Progenitor cell of endocrine pancreas (in vitro differentiated cells): ENCODE measurements around the gene C4B. TPM values are rescaled to one million over a fixed set of nuclear protein-coding genes. Genes with fewer than 3 reads are reported as not detected.
"Not testable (repeated sequence)": the region's sequence is repeated elsewhere in the genome, so short reads cannot be mapped to it uniquely, and the experiment has no call there.

Experiments
- DNase-seq: peaks from one replicate; pipeline ENCODE4 v3.0.0; 2021; ENCODE audit warnings: low spot score; ENCODE audit not compliant: unreplicated experiment
- H3K27ac Mint-ChIP-seq: 2 replicates; pipeline ENCODE4 v1.8.0; 2021; ENCODE audit warnings: mild to moderate bottlenecking, moderate library complexity, mixed read lengths
- H3K27me3 Mint-ChIP-seq: 2 replicates; pipeline ENCODE4 v1.8.0; 2021; ENCODE audit warnings: mixed read lengths
- H3K36me3 Mint-ChIP-seq: 2 replicates; pipeline ENCODE4 v1.8.0; 2022; ENCODE audit warnings: mixed read lengths; ENCODE audit not compliant: insufficient read depth
- H3K4me1 Mint-ChIP-seq: 2 replicates; pipeline ENCODE4 v1.8.0; 2021; ENCODE audit warnings: low read depth, mixed read lengths
- H3K4me3 Mint-ChIP-seq: 2 replicates; pipeline ENCODE4 v1.8.0; 2021; ENCODE audit warnings: low read depth, mild to moderate bottlenecking, moderate library complexity, mixed read lengths
- H3K9me3 Mint-ChIP-seq: 2 replicates; pipeline ENCODE4 v1.8.0; 2021; ENCODE audit warnings: low read depth, mixed read lengths
- total RNA-seq: library from RNA; stranded (reverse); gene quantifications from 2 replicates; pipeline ENCODE4 v1.2.1, GENCODE V29; 2021

C4B gene
- total RNA-seq, 1 donor from 2014 or later = 8.4 TPM

DNA sequence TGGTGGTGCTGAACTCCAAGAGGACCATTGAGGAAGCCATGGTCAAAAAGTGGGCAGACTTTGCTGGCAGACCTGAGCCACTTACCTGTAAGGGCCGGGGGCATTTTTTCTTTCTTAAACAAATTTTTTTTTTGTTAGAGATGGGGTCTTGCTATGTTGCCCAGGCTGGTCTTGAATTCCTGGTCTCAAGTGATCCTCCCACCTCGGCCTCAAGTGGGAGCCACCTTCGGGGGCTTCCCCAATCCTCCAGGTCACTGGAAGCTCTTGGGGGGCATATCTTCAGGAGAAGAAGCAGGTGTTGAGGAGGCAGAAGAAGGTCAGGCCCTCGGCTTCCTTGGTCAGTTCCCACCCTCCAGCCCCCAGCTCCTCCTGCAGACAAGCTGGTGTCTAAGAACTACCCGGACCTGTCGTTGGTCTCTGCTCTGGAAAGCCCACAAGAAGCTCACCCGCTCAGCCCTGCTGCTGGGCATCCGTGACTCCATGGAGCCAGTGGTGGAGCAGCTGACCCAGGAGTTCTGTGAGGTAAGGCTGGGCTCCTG is 8.5 kb upstream of the C4B start:
- not testable (repeated sequence) for H3K4me1 Mint-ChIP-seq, H3K4me3 Mint-ChIP-seq, H3K9me3 Mint-ChIP-seq, H3K36me3 Mint-ChIP-seq, H3K27ac Mint-ChIP-seq, H3K27me3 Mint-ChIP-seq, DNase-seq

GRCh38 chr6:32007086-32007485 is 7.5 kb upstream of the C4B start:
- H3K4me3 Mint-ChIP-seq, H3K9me3 Mint-ChIP-seq, H3K36me3 Mint-ChIP-seq, H3K4me1 Mint-ChIP-seq, H3K27ac Mint-ChIP-seq, DNase-seq, H3K27me3 Mint-ChIP-seq: not testable (repeated sequence)

GRCh38 chr6:32008037-32008436 is 6.6 kb upstream of the C4B start:
- H3K36me3 Mint-ChIP-seq, H3K27me3 Mint-ChIP-seq, H3K4me3 Mint-ChIP-seq, H3K4me1 Mint-ChIP-seq, H3K27ac Mint-ChIP-seq, DNase-seq, H3K9me3 Mint-ChIP-seq: not testable (repeated sequence)

- H3K9me3 Mint-ChIP-seq, H3K36me3 Mint-ChIP-seq, H3K27me3 Mint-ChIP-seq, DNase-seq, H3K4me1 Mint-ChIP-seq, H3K4me3 Mint-ChIP-seq, H3K27ac Mint-ChIP-seq: not testable (repeated sequence)
Measured at GRCh38 chr6:32008616-32009015, 6.0 kb upstream of the C4B start.

- not testable (repeated sequence) for H3K27me3 Mint-ChIP-seq, H3K27ac Mint-ChIP-seq, H3K36me3 Mint-ChIP-seq, H3K4me1 Mint-ChIP-seq, DNase-seq, H3K9me3 Mint-ChIP-seq, H3K4me3 Mint-ChIP-seq
Measured at GRCh38 chr6:32009537-32009936, 5.1 kb upstream of the C4B start.

GRCh38 chr6:32010856-32011530 is 3.6 kb upstream of the C4B start:
- not testable (repeated sequence) for H3K36me3 Mint-ChIP-seq, H3K4me1 Mint-ChIP-seq, H3K27ac Mint-ChIP-seq, H3K4me3 Mint-ChIP-seq, H3K9me3 Mint-ChIP-seq, H3K27me3 Mint-ChIP-seq, DNase-seq

GRCh38 chr6:32012941-32013617 is 1.5 kb upstream of the C4B start:
- H3K4me1 Mint-ChIP-seq, H3K4me3 Mint-ChIP-seq, H3K36me3 Mint-ChIP-seq, DNase-seq, H3K27ac Mint-ChIP-seq, H3K9me3 Mint-ChIP-seq, H3K27me3 Mint-ChIP-seq: not testable (repeated sequence)

- H3K4me1 Mint-ChIP-seq, H3K27ac Mint-ChIP-seq, H3K9me3 Mint-ChIP-seq, H3K4me3 Mint-ChIP-seq, DNase-seq, H3K27me3 Mint-ChIP-seq, H3K36me3 Mint-ChIP-seq: not testable (repeated sequence)
Measured at GRCh38 chr6:32013738-32014137, 857 bp upstream of the C4B start.

GRCh38 chr6:32022100-32022499 is 7.5 kb downstream of the C4B start:
- H3K27ac Mint-ChIP-seq, H3K9me3 Mint-ChIP-seq, H3K27me3 Mint-ChIP-seq, DNase-seq, H3K36me3 Mint-ChIP-seq, H3K4me1 Mint-ChIP-seq, H3K4me3 Mint-ChIP-seq: not testable (repeated sequence)

DNA sequence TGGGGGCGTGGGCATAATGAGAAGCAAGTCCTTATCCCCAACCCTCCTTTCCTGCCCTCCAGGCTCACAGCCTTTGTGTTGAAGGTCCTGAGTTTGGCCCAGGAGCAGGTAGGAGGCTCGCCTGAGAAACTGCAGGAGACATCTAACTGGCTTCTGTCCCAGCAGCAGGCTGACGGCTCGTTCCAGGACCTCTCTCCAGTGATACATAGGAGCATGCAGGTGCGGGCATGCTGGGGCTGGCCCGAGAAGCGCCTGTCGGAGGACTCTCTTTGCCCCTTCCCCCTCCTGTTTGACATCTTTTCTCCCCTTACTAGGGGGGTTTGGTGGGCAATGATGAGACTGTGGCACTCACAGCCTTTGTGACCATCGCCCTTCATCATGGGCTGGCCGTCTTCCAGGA is 14.0 kb downstream of the C4B start:
- DNase-seq, H3K27ac Mint-ChIP-seq, H3K36me3 Mint-ChIP-seq, H3K4me1 Mint-ChIP-seq, H3K9me3 Mint-ChIP-seq, H3K4me3 Mint-ChIP-seq, H3K27me3 Mint-ChIP-seq: not testable (repeated sequence)

DNA sequence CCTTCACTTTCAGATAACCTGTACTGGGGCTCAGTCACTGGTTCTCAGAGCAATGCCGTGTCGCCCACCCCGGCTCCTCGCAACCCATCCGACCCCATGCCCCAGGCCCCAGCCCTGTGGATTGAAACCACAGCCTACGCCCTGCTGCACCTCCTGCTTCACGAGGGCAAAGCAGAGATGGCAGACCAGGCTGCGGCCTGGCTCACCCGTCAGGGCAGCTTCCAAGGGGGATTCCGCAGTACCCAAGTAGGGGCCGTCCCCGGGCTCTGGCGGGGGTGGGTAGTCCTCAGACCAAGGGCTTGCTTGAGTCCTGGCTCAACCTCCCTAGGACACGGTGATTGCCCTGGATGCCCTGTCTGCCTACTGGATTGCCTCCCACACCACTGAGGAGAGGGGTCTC is 15.0 kb downstream of the C4B start:
- not testable (repeated sequence) for H3K27me3 Mint-ChIP-seq, DNase-seq, H3K9me3 Mint-ChIP-seq, H3K36me3 Mint-ChIP-seq, H3K27ac Mint-ChIP-seq, H3K4me3 Mint-ChIP-seq, H3K4me1 Mint-ChIP-seq

DNA sequence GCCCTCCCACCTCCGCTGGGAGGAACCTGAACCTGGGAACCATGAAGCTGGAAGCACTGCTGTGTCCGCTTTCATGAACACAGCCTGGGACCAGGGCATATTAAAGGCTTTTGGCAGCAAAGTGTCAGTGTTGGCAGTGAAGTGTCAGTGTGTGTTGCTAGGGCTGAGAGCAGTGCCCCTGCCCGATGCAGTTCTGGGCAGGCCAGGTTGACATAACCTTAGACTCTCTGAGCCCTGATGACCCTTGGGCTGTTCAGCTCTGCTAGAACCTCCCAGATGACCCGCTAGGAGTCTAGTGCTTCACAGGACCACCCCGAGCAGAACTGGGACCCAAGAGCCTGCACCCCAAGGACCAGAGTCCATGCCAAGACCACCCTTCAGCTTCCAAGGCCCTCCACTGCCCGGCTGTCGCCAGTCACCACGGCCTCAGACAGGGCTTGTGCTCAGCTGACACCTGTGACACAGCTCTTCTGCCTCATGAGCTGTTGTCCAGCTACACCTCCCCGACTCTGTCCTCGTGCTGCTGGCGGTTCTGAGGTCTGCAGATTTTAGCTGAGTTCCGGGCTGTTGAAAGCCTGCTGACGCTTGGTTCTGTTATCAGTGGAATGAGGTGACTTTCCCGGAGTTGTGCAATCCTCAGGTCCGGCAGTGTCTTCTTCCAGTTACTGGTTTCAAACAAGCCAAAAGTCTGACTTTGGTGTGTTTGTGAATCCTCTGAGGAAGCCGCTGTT is 20.9 kb downstream of the C4B start:
- H3K4me1 Mint-ChIP-seq, DNase-seq, H3K9me3 Mint-ChIP-seq, H3K27ac Mint-ChIP-seq, H3K4me3 Mint-ChIP-seq, H3K36me3 Mint-ChIP-seq, H3K27me3 Mint-ChIP-seq: not testable (repeated sequence)

DNA sequence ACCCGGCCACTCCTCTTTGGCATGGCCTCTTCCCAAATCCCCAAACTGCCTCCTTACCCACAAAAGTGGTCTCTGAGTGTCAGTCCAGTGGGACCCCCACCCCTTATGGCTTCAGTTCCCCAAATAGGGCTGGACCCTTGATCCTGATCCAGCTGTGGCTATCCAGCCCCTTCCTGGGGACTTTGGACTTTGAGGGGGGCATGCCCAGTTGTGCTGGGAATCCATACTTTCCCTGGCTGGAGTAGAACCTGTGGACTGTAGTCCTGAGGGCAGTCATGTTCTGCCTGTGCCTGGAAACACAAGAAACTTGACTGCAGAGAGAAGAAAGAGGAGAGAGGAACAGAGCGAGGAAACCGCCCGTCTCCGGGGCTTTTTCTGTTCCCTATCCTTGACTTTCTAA is 22.5 kb downstream of the C4B start:
- H3K4me1 Mint-ChIP-seq, H3K4me3 Mint-ChIP-seq, H3K9me3 Mint-ChIP-seq, H3K27me3 Mint-ChIP-seq, H3K27ac Mint-ChIP-seq, H3K36me3 Mint-ChIP-seq, DNase-seq: not testable (repeated sequence)
